GM12864 (cell line): Measurements from ENCODE around the gene OTX1.

Experiments used
- DNase-seq: peaks from one replicate; pipeline ENCODE4 v3.0.0-alpha.2; 2011; ENCODE audit warnings: low read depth
- H3K4me3 ChIP-seq: 2 replicates; pipeline ENCODE4 v1.5.1; 2011; ENCODE audit warnings: mild to moderate bottlenecking, low read depth, low read length, control low read depth
- TF ChIP-seq, protein P1 (sequence below): IDR thresholded peaks from 2 replicates; pipeline ENCODE4 v1.5.1; 2011; ENCODE audit warnings: low read depth, mild to moderate bottlenecking, moderate library complexity, low read length, control low read depth, inconsistent platforms; ENCODE audit errors: missing control alignments

Gene OTX1

DNA sequence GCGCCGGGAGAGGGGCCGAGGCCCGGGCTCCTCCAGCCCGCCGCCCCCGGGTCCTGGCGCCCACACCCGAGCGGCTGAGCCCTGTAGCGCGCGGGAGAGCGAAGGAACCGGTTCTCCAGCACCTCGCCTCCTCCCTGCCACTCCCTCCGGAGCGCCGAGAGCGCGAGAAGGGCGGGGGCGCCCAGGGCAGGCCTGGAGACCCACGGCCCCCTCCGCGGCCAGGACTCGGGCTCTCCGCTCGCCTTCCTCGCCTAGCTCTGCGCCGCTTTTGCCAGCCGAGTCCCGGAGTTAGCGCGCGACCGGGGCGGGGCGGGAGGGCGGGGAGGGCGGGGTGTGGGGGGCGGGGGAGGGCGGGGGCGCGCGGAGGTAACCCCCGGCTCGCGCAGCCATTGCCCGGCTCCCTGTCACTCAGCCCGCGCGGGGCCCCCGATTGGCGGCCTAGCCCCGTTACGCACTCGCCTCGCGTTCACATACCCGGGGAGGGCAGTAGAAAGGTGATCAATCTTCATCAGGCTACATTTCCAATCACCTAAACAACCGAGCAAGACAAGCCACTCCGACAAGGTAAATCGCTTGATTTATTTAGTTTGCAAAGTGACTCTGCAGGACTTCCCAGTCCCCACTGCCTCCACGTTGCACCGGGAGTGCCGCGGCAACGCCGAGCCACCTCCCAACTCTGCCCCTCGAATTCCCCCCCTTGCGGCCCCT, at the start of gene OTX1:
TSS of gene OTX1 (plus strand) at position 497 of the 708 bp plus-strand sequence. CDS start 2,161 bp downstream, outside the sequence.
- TF ChIP-seq, protein P1, sequence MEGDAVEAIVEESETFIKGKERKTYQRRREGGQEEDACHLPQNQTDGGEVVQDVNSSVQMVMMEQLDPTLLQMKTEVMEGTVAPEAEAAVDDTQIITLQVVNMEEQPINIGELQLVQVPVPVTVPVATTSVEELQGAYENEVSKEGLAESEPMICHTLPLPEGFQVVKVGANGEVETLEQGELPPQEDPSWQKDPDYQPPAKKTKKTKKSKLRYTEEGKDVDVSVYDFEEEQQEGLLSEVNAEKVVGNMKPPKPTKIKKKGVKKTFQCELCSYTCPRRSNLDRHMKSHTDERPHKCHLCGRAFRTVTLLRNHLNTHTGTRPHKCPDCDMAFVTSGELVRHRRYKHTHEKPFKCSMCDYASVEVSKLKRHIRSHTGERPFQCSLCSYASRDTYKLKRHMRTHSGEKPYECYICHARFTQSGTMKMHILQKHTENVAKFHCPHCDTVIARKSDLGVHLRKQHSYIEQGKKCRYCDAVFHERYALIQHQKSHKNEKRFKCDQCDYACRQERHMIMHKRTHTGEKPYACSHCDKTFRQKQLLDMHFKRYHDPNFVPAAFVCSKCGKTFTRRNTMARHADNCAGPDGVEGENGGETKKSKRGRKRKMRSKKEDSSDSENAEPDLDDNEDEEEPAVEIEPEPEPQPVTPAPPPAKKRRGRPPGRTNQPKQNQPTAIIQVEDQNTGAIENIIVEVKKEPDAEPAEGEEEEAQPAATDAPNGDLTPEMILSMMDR = no peak
- peak within 1 kb of the TSS; percentile 66 for H3K4me3 ChIP-seq
- peak; percentile 34 for DNase-seq

DNA sequence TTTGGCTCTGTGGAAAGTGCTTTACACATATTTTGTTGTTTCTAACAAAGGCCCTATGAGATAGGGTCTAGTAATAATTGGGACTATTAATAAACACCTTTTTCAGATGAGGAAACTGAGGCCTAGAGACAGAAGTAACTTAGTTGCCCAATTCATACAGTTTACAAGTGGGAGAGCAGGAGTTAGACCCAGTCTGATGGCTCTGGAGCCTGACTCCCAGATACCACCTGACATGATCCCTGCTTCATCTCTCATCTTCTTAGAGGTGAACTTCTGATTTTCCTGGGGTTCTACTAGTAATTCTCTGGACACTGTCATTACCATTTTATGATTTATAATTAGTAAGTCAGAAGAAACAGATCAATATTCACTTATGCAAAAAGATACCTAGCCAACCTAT, 49.1 kb upstream of the OTX1 start:
- H3K4me3 ChIP-seq = no peak overlapping the region
- no peak for DNase-seq
- TF ChIP-seq, protein P1 = no peak

DNA sequence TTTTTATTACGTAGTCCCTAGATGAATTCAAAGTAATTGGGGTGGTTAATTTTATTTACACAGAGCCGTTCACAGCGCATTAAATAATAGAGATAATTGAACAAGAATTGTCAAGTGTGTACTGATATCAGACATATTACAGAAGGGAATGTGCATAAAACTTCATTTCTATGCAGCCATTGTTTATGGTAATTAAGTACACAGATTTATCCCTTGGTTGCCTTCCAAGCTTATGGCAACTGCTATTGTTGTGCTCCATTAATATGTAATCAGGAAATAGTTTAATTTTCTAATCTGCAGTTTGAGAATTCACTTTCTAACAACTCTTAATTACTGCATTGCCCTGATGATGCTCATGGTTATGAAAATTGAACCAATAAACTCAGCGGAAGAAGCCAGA, 47.3 kb upstream of the OTX1 start:
- no peak overlapping the region for H3K4me3 ChIP-seq
- no peak for DNase-seq
- TF ChIP-seq, protein P1 = no peak

DNA sequence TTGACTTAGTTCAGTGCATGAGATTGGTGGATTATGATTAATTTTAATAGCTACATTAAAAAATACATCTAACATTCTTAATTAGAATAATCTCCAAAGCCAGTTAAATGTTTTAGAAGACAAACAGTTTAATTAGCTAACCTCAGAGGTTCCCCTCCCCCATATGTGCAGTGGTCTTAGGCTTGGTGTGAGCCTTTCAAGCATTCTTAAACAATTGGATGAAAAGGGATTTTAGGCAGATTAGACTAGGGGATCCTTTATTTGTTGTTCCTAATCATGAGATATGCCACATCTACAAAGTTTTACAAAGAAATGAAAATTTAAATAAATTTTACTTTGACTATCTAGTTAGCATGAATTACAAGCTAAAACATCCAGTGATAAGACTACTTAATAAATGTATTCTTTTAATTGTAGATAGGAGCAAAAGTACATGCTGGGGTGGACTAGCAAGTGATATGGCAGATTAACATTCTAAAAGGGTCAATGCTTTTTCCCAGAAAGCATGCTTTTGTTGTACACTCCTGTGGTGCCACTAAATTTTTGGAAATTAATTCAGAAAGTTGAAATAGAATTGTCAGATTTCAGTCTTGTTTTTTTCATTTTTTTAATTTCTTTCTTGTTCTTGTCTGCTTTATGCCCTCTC, 42.7 kb upstream of the OTX1 start:
- no peak overlapping the region for H3K4me3 ChIP-seq

DNA sequence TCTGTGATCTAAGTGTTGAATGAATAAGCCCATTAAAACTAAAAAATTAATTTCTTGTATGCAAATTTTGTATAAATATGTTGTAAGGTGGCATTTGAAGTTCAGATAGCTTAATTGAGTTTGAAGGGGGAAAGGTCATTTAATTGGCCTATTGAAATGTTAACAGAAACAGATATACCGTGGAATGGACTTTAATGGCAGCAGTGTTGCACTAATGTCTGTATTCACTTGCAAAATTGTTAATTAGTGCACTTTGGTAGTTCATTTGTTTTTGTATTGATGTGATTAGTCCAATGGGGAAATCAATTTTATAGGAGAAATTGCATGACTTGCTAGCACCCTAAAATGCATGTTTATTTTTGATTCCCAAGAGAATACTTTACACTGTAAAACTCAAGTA, 41.8 kb upstream of the OTX1 start:
- TF ChIP-seq, protein P1 = no peak
- no peak for DNase-seq
- H3K4me3 ChIP-seq = no peak overlapping the region

More for the DNA sequence above, 42.7 kb upstream of the OTX1 start:
- TF ChIP-seq, protein P1 = no peak
- no peak for DNase-seq

DNA sequence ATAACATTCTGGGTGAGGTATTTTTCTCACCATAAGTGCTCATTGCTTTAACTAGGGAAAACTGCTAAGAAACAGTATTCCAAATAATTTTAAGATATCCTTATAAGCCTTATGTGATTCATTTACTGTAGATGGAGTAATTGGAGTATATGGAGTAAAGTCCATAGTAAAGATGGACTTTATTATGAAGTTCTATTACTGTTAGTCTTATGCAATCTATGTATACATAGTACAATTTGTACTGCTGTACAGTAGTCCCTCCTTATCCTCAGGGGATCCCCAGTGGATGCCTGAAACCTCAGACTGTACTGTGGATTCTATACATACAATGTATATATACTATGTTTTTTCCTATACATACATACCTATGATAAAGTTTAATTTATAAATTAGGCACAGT, 41.1 kb upstream of the OTX1 start:
- H3K4me3 ChIP-seq = no peak overlapping the region
- TF ChIP-seq, protein P1 = no peak
- DNase-seq = no peak
